ENCODE measurements around the gene AP1M2. TPM values are rescaled to one million over a fixed set of nuclear protein-coding genes. Genes with fewer than 3 reads are reported as not detected.

The AP1M2 gene
- polyA plus RNA-seq (2011; rRNA removed) (13.0 and 17.4 TPM in 2 replicates), polyA plus RNA-seq (2017; fragmentation: RNase III; extraction: RNeasy Plus Mini Kit Qiagen cat#74134 plus additional on column Dnase treatment) (44.8 to 53.1 TPM (median 45.0 TPM) in 3 replicates), polyA minus RNA-seq (2011; rRNA and poly(A)+ RNA removed) (8.1 and 9.1 TPM in 2 replicates)
- polyA plus RNA-seq (2012; cell fraction: cytosol; rRNA removed) = 30.6 and 31.2 TPM in 2 replicates
- 8.6 and 21.0 TPM in 2 replicates for polyA plus RNA-seq (2012; cell fraction: nucleus; rRNA removed)

- ChIA-PET POLR2A (no interaction called here), CTCF (no interaction called here)
- FAIRE-seq (no peak), ATAC-seq (no peak), DNase-seq (ENCODE audit: low read depth in 1 of 2, low spot score in 1 of 2) (no peak)
- no peak for TF ChIP-seq MYC (IDR thresholded peaks at IDR 0.05; ENCODE audit: borderline replicate concordance, low read length)
- no peak for TF ChIP-seq EP300 (IDR thresholded peaks at IDR 0.05)
- TF ChIP-seq NR3C1 (IDR thresholded peaks at IDR 0.05) = no peak
- no peak for TF ChIP-seq PBX3 (IDR thresholded peaks at IDR 0.05)
- Histone ChIP-seq H3K9me3 (no peaks in the 10 kb centered on the region), H3K4me3 (no peak within 1 kb of the TSS), H3K4me2 (no peak within 1 kb of the TSS), H3K27ac (no peak within 1 kb of the TSS), H3K4me1 (no peaks in the 10 kb centered on the region)
- 40% methylated on average over 29 of the region's 35 CpGs for WGBS (ENCODE audit: missing lambda C conversion rate)
Measured at GRCh38 chr19:10587022-10587838, at the start of gene AP1M2. Gene AP1M2, minus strand, starts transcription at chr19:10587312. Its CDS starts 81 bp downstream, at chr19:10587231.

GRCh38 chr19:10636304-10636972 is 49.3 kb upstream of the AP1M2 start:
- Histone ChIP-seq H3K4me2 (no peak overlapping the region), H3K4me3 (no peak overlapping the region), H3K27ac (no peak overlapping the region), H3K9me3 (no peaks in the 10 kb centered on the region), H3K4me1 (no peaks in the 10 kb centered on the region)
- DNase-seq (ENCODE audit: low read depth in 1 of 2, low spot score in 1 of 2) (no peak), FAIRE-seq (no peak), ATAC-seq (no peak)
- WGBS (ENCODE audit: missing lambda C conversion rate) = 93% methylated on average over 14 of the region's 37 CpGs
- TF ChIP-seq BHLHE40 (IDR thresholded peaks at IDR 0.05; ENCODE audit: low read depth, low read length) (no peak), POLR2A (IDR thresholded peaks at IDR 0.05; ENCODE audit: low read length) (no peak), RFX5 (IDR thresholded peaks at IDR 0.05) (no peak), RARB (CRISPR knock-in tag; IDR thresholded peaks at IDR 0.05) (no peak), EP300 (IDR thresholded peaks at IDR 0.05) (no peak), NPAS2 (CRISPR knock-in tag; IDR thresholded peaks at IDR 0.05; ENCODE audit: borderline replicate concordance) (no peak), HOXB5 (CRISPR knock-in tag; IDR thresholded peaks at IDR 0.05) (no peak), ZSCAN20 (CRISPR knock-in tag; IDR thresholded peaks at IDR 0.05) (no peak)
- ChIA-PET POLR2A (no interaction called here), CTCF (interaction anchor here (1.2 kb wide), 1 partner anchor 9 kb away, joined by 3 read pairs; no protein-coding TSS in a partner anchor)

GRCh38 chr19:10634963-10635362 is 47.9 kb upstream of the AP1M2 start:
- WGBS (ENCODE audit: missing lambda C conversion rate) = 92% methylated on average over 6 of the region's 6 CpGs
- ChIA-PET CTCF (interaction anchor here (0.9 to 1.6 kb wide), 6 partner anchors 8 to 62 kb away, joined by 3 to 7 read pairs (median 4); no protein-coding TSS in a partner anchor), POLR2A (no interaction called here)
- DNase-seq (ENCODE audit: low read depth in 1 of 2, low spot score in 1 of 2) = no peak
- no peak for ATAC-seq
- TF ChIP-seq MAX (IDR thresholded peaks at IDR 0.05) (no peak), BCL3 (IDR thresholded peaks at IDR 0.05) (no peak), RNF2 (IDR thresholded peaks at IDR 0.05; ENCODE audit: borderline replicate concordance, low read depth) (no peak), FOXS1 (CRISPR knock-in tag; IDR thresholded peaks at IDR 0.05) (no peak), CBX2 (IDR thresholded peaks at IDR 0.05; ENCODE audit: borderline replicate concordance, low read depth) (no peak), HMGXB4 (CRISPR knock-in tag; IDR thresholded peaks at IDR 0.05; ENCODE audit: borderline replicate concordance) (no peak), HES2 (IDR thresholded peaks at IDR 0.05) (no peak)
- Histone ChIP-seq H3K4me2 (no peak overlapping the region), H3K4me3 (no peak overlapping the region), H3K9me3 (no peaks in the 10 kb centered on the region), H3K4me1 (no peaks in the 10 kb centered on the region), H3K27ac (no peak overlapping the region)
- FAIRE-seq = no peak
